NB4 (cell line): ENCODE data around the gene KCTD16.

Source experiments
- DNase-seq: peaks from one replicate; pipeline ENCODE4 v3.0.0; 2010; ENCODE audit warnings: low read depth
- H3K4me3 ChIP-seq: one replicate; pipeline ENCODE4 v1.5.1; 2011; ENCODE audit warnings: mild to moderate bottlenecking, low read depth, low read length, moderate library complexity
- MYC ChIP-seq: IDR thresholded peaks from 2 replicates; pipeline ENCODE4 v1.6.1; 2011; ENCODE audit warnings: low read depth, low read length
- POLR2A ChIP-seq: IDR thresholded peaks from 2 replicates; pipeline ENCODE4 v1.6.1; 2011; ENCODE audit warnings: mild to moderate bottlenecking; ENCODE audit not compliant: insufficient read length; ENCODE audit errors: extremely low read depth
- TF ChIP-seq, protein P1 (sequence below): IDR thresholded peaks from 2 replicates; pipeline ENCODE4 v1.6.1; 2011; ENCODE audit warnings: low read depth, low read length
- TF ChIP-seq, protein P2 (sequence below): IDR thresholded peaks from one replicate; pipeline ENCODE4 v1.5.1; 2012; ENCODE audit warnings: low read depth, low read length

Gene KCTD16

DNA sequence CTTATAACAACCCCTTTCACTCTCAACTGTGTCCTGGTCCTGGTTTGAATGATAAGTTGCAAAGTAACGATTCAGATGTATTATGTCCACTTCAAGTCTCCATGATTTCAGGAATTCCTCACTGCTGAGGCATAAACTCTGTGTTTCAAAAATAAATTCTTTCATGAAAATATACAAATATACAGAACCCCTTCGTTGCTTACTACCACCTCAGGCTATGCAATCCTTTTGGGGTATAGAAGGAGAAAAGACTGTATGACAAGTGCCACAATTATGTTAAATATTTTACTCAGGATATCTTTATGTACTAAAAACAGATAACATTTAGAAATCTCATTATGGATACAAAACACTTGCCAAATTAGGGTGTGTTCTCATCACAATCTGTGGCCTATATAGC lies 190.7 kb downstream of the KCTD16 start:
- DNase-seq, result no peak
- no peak overlapping the region for H3K4me3 ChIP-seq
- TF ChIP-seq POLR2A (no peak), MYC (no peak)
- TF ChIP-seq, protein P1, sequence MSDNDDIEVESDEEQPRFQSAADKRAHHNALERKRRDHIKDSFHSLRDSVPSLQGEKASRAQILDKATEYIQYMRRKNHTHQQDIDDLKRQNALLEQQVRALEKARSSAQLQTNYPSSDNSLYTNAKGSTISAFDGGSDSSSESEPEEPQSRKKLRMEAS, result no peak
- TF ChIP-seq, protein P2, sequence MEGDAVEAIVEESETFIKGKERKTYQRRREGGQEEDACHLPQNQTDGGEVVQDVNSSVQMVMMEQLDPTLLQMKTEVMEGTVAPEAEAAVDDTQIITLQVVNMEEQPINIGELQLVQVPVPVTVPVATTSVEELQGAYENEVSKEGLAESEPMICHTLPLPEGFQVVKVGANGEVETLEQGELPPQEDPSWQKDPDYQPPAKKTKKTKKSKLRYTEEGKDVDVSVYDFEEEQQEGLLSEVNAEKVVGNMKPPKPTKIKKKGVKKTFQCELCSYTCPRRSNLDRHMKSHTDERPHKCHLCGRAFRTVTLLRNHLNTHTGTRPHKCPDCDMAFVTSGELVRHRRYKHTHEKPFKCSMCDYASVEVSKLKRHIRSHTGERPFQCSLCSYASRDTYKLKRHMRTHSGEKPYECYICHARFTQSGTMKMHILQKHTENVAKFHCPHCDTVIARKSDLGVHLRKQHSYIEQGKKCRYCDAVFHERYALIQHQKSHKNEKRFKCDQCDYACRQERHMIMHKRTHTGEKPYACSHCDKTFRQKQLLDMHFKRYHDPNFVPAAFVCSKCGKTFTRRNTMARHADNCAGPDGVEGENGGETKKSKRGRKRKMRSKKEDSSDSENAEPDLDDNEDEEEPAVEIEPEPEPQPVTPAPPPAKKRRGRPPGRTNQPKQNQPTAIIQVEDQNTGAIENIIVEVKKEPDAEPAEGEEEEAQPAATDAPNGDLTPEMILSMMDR, result no peak

- H3K4me3 ChIP-seq, result no peak overlapping the region
- TF ChIP-seq, protein P2, result no peak
- TF ChIP-seq MYC, result no peak
- no peak for DNase-seq
Observed at GRCh38 chr5:144365885-144366284, 195.2 kb downstream of the KCTD16 start.

- no peak overlapping the region for H3K4me3 ChIP-seq
- TF ChIP-seq, protein P1, result no peak
- no peak for TF ChIP-seq MYC
- TF ChIP-seq, protein P2, result no peak
- no peak for TF ChIP-seq POLR2A
- no peak for DNase-seq
Observed at GRCh38 chr5:144367991-144368390, 197.3 kb downstream of the KCTD16 start.

DNA sequence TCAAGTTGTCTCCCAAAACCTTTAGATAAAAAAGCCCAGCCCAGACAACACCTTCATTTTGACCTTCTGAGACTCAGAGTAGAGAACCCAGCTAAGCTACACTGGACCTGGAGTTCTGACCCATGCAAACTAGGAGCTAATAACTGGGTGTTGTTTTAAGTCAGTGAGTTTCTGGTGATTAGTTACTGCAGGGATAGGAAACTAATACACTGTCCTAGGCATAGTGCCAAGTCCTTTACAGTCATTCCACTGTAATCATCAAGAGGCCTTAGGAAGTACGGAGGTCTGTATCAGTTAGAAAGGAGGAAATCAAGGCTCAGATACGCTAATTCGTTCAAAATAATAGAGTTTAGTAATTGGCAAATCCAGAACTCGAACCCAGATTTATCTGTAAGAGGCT lies 197.9 kb downstream of the KCTD16 start:
- TF ChIP-seq, protein P2, result no peak
- TF ChIP-seq, protein P1, result no peak
- TF ChIP-seq POLR2A (no peak), MYC (no peak)
- DNase-seq, result no peak
- H3K4me3 ChIP-seq, result no peak overlapping the region

- DNase-seq, result no peak
- no peak for TF ChIP-seq POLR2A
- TF ChIP-seq, protein P2, result no peak
- no peak for TF ChIP-seq MYC
- TF ChIP-seq, protein P1, result no peak
- no peak overlapping the region for H3K4me3 ChIP-seq
Observed at GRCh38 chr5:144369006-144369405, 198.3 kb downstream of the KCTD16 start.

DNA sequence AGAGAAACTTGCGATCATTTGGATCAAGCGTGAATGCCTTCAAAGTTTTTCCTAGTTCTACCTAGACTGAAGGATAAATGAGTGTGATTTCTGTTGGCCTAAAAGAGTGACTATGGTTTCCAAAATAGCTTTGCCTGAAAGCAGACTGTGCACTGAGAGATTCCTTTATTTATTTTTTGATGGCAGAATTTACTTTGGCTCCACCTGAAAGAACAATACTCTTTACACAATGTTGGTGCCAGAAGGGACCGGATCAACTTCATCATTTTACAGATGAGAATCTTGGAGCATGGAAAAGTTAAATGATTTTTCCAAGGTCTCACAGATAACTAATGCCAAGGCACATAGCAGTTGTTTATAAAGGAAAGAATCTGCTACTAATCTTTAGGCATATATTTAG lies 199.6 kb downstream of the KCTD16 start:
- DNase-seq, result no peak
- TF ChIP-seq, protein P2, result no peak
- TF ChIP-seq MYC, result no peak
- no peak for TF ChIP-seq POLR2A
- TF ChIP-seq, protein P1, result no peak
- no peak overlapping the region for H3K4me3 ChIP-seq
